Chondrocyte (in vitro differentiated cells): Measurements from ENCODE around the gene ADM2. TPM values are rescaled to one million over a fixed set of nuclear protein-coding genes. Genes with fewer than 3 reads are reported as not detected.

Experiments used
- DNase-seq: peaks from one replicate; pipeline ENCODE4 v3.0.0; 2021; ENCODE audit warnings: mixed read lengths, low spot score
- H3K27ac Mint-ChIP-seq: one replicate; pipeline ENCODE4 v1.8.0; 2021; ENCODE audit warnings: mild to moderate bottlenecking, moderate library complexity, mixed read lengths; ENCODE audit not compliant: unreplicated experiment
- H3K27me3 Mint-ChIP-seq: 2 replicates; pipeline ENCODE4 v1.8.0; 2021; ENCODE audit warnings: low read depth, mixed read lengths
- H3K36me3 Mint-ChIP-seq: 2 replicates; pipeline ENCODE4 v1.8.0; 2021; ENCODE audit warnings: low read depth, mixed read lengths
- H3K4me1 Mint-ChIP-seq: 2 replicates; pipeline ENCODE4 v1.8.0; 2021; ENCODE audit warnings: low read depth, mild to moderate bottlenecking, mixed read lengths
- H3K4me3 Mint-ChIP-seq: one replicate; pipeline ENCODE4 v1.8.0; 2021; ENCODE audit warnings: mild to moderate bottlenecking, moderate library complexity, mixed read lengths; ENCODE audit not compliant: unreplicated experiment
- H3K9me3 Mint-ChIP-seq: 2 replicates; pipeline ENCODE4 v1.8.0; 2021; ENCODE audit warnings: low read depth, mixed read lengths
- CTCF ChIP-seq: fragments of 200-600 bp; sonication (generic); IDR thresholded peaks from 2 replicates; pipeline ENCODE4 v1.5.0; 2021; ENCODE audit warnings: antibody characterized with exemption, mild to moderate bottlenecking, moderate library complexity
- total RNA-seq: library from RNA; stranded (reverse); gene quantifications from 3 replicates; pipeline ENCODE4 v1.2.1, GENCODE V29; 2021

The ADM2 gene
- total RNA-seq, 1 donor from 2014 or later, result 46.5 TPM

DNA sequence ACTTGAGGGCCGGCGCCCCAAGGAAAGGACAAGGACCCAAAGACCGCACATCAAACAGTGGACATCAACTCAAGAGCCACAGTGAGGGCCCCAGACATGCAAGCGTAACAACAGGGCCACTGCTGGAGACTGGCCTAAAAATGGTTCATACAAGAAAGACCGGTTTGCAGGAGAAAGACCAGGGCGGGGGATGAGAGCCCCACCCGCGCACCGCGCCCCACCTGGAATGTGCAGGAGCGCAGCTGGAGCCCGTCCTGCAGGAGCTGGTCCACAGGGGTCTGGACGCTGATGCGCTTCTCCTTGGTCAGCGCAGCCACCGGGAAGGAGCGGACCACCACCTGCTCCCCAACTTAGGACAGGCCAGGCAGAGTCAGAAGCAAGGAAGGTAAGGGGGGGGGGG, 20.4 kb upstream of the ADM2 start:
- no peaks in the 10 kb centered on the region for H3K27me3 Mint-ChIP-seq
- no peak overlapping the region for H3K4me3 Mint-ChIP-seq
- no peaks in the 10 kb centered on the region for H3K9me3 Mint-ChIP-seq
- H3K36me3 Mint-ChIP-seq, result peaks cover 24% of the 10 kb centered on the region
- no peak for DNase-seq
- no peaks in the 10 kb centered on the region for H3K4me1 Mint-ChIP-seq
- H3K27ac Mint-ChIP-seq, result no peak overlapping the region
- TF ChIP-seq CTCF, result no peak

GRCh38 chr22:50461536-50461935, 19.8 kb upstream of the ADM2 start:
- Mint-ChIP-seq H3K36me3 (peaks cover 25% of the 10 kb centered on the region), H3K4me1 (no peaks in the 10 kb centered on the region), H3K9me3 (no peaks in the 10 kb centered on the region), H3K27ac (no peak overlapping the region), H3K4me3 (no peak overlapping the region), H3K27me3 (no peaks in the 10 kb centered on the region)
- no peak for DNase-seq
- TF ChIP-seq CTCF, result no peak

GRCh38 chr22:50461979-50462540, 19.3 kb upstream of the ADM2 start:
- Mint-ChIP-seq H3K4me1 (no peaks in the 10 kb centered on the region), H3K27me3 (no peaks in the 10 kb centered on the region), H3K9me3 (no peaks in the 10 kb centered on the region), H3K27ac (no peak overlapping the region), H3K36me3 (peaks cover 28% of the 10 kb centered on the region), H3K4me3 (no peak overlapping the region)
- no peak for TF ChIP-seq CTCF
- DNase-seq, result no peak

DNA sequence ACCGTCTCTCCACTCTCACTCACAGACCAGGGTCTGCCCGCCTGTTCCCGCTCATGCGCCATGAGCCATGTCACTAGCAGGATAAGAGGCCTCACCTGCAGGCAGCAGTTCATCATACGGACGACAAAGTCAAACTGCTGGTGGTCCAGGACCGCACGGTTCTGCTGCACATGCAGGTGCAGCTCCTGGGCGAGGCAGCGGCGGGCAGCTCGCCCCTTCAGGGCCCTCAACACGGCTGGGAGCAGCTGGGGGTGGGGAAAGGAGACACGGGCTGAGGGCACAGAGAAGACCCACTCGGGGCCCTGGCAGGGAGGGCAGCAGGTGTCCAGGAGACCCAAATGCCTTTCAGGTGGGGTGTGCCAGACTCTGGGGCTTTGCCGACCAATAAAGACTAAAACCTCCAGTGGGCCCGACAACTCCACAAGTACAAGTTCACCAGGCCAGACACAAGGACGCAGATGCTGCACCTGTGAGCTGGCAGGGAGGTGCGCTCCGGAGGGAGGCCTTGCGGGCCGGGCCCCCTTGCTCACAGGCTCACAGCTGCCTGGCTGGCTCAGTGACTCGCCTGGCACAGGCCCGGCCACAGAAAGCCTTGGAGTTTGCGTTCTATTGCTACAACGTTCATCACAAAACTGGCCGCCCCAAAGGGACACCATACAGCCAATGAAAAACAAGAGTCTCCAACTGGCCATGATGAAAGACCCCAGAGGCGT, 18.0 kb upstream of the ADM2 start:
- Mint-ChIP-seq H3K27me3 (no peaks in the 10 kb centered on the region), H3K36me3 (peaks cover 24% of the 10 kb centered on the region), H3K4me3 (no peak overlapping the region), H3K27ac (no peak overlapping the region), H3K9me3 (no peaks in the 10 kb centered on the region), H3K4me1 (no peaks in the 10 kb centered on the region)
- no peak for TF ChIP-seq CTCF
- no peak for DNase-seq

GRCh38 chr22:50464451-50464850, 16.9 kb upstream of the ADM2 start:
- no peak overlapping the region for H3K27ac Mint-ChIP-seq
- H3K36me3 Mint-ChIP-seq, result peaks cover 19% of the 10 kb centered on the region
- no peak for DNase-seq
- no peaks in the 10 kb centered on the region for H3K4me1 Mint-ChIP-seq
- no peaks in the 10 kb centered on the region for H3K9me3 Mint-ChIP-seq
- TF ChIP-seq CTCF, result no peak
- no peaks in the 10 kb centered on the region for H3K27me3 Mint-ChIP-seq
- no peak overlapping the region for H3K4me3 Mint-ChIP-seq
